ENCODE data around the gene TGIF2. TPM values are rescaled to one million over a fixed set of nuclear protein-coding genes. Genes with fewer than 3 reads are reported as not detected.

The TGIF2 gene
- total and polyA plus RNA-seq, 2 of the 8 experiments (the other 6 are each of a cell fraction or from before 2014, with no cell fraction given): 49.7 to 76.7 TPM

DNA sequence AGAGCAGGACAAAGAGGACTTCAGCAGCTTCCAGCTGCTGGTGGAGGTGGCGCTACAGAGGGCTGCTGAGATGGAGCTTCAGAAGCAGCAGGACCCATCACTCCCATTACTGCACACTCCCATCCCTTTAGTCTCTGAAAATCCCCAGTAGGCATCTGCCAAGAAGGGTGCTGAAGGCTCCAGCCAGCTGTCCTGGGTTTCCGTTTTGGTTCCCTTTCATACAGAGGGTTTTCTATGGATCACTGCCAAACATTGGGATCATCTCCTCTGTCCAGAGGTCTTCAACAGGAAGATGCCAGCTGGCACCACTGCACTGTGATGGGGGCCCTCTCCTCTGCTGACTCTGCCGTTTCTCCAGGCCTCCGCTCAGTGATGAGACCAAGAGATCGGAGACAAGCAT is 17.9 kb downstream of the TGIF2 start (continued):
- TF ChIP-seq POU5F1 (IDR thresholded peaks at IDR 0.05; ENCODE audit: low read depth, low read length) (no peak), KDM4A (IDR thresholded peaks at IDR 0.05; ENCODE audit: low read depth, low read length, severe bottlenecking) (no peak), FOSL1 (IDR thresholded peaks at IDR 0.05; ENCODE audit: insufficient read depth, low read depth, low read length) (no peak), TEAD4 (IDR thresholded peaks at IDR 0.05; ENCODE audit: low read depth, low read length) (no peak), POLR2A (IDR thresholded peaks at IDR 0.05; ENCODE audit: control extremely low read depth in 1 of 2, low read depth in 2 of 2, low read length in 2 of 2) (no peak)
- TF ChIP-seq, protein P1, sequence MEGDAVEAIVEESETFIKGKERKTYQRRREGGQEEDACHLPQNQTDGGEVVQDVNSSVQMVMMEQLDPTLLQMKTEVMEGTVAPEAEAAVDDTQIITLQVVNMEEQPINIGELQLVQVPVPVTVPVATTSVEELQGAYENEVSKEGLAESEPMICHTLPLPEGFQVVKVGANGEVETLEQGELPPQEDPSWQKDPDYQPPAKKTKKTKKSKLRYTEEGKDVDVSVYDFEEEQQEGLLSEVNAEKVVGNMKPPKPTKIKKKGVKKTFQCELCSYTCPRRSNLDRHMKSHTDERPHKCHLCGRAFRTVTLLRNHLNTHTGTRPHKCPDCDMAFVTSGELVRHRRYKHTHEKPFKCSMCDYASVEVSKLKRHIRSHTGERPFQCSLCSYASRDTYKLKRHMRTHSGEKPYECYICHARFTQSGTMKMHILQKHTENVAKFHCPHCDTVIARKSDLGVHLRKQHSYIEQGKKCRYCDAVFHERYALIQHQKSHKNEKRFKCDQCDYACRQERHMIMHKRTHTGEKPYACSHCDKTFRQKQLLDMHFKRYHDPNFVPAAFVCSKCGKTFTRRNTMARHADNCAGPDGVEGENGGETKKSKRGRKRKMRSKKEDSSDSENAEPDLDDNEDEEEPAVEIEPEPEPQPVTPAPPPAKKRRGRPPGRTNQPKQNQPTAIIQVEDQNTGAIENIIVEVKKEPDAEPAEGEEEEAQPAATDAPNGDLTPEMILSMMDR (IDR thresholded peaks at IDR 0.05; ENCODE audit: control extremely low read depth in 1 of 3, insufficient read depth in 1 of 3, low read depth in 1 of 3, low read length in 3 of 3): no peak
